Fibroblast of mammary gland (primary cell): ENCODE measurements around the gene DENND5B.
A peak's percentile ranks its signal among the peaks of the same experiment; 100 is the strongest.

ENCODE experiments used
- DNase-seq: peaks from one replicate; pipeline ENCODE4 v3.0.0-alpha.2; 2010; ENCODE audit warnings: low read depth
- H3K4me3 ChIP-seq: 2 replicates; pipeline ENCODE4 v1.5.1; 2011; ENCODE audit warnings: low read depth, mild to moderate bottlenecking, low read length, moderate library complexity; ENCODE audit not compliant: control insufficient read depth
- CTCF ChIP-seq: conservative IDR thresholded peaks from 2 replicates; pipeline ENCODE4 v1.5.1; 2011; ENCODE audit warnings: low read depth, low read length, inconsistent platforms; ENCODE audit not compliant: control insufficient read depth, insufficient read depth

Gene DENND5B

GRCh38 chr12:31591380-31591901, 505 bp upstream of the DENND5B start:
- peak; percentile 11 for DNase-seq

DNA sequence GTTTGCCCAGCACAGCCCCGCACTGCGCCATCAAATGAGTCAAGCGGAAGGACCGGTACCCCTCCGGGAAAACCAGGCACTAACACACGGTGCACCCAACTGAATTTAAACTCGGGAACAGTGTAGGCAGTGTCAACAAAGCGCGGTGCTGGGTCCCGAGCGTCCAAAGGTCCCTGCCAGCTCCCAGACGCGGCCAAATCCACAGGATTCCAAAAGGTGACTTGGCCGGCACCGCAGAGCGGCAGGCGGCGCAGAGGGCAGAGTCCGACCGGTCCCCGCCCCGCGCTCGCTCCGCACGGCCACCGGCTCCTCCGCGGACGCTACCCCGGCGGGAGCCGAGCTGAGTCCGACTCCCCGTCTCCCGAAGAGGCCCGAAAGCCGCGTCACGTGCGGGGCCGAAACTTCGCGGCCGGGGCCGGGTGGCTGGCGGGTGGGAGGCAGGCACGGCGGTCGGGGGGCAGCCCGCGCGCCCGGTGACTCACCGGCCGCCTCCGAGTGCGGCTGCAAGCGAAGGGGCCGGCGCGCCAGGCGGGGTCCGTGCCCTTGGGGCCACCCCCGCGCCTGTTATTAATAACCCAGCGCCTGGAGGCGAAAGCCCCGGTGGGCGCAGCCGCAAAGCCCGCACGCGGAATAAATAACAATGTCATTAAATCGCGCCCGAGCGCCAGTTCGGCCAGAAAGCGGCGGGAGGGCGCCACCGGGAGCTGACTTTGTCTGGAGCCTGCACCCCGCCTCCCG, 863 bp downstream of the DENND5B start:
- peak; percentile 56 for DNase-seq
- TF ChIP-seq CTCF: no peak
- H3K4me3 ChIP-seq: peak overlapping the region; percentile 78

More at GRCh38 chr12:31591380-31591901, 505 bp upstream of the DENND5B start:
- no peak for TF ChIP-seq CTCF
- peak overlapping the region; percentile 62 for H3K4me3 ChIP-seq

DNA sequence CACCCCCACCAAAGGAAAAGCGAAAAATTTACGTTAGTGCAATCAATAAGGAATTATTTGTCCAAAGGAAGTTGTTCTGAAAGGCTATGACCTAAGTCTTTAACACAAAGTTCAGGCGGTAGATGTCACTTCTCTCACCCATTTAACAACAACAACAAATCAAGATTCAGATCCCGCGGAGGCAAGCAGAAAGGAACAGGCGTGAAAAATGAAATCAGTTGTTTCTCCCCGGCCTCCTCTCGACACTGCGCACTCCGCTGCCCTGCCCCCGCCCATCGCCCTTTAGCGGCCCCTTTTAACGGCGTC, 1.4 kb downstream of the DENND5B start:
- peak overlapping the region; percentile 78 for H3K4me3 ChIP-seq
- no peak for TF ChIP-seq CTCF
- no peak for DNase-seq

DNA sequence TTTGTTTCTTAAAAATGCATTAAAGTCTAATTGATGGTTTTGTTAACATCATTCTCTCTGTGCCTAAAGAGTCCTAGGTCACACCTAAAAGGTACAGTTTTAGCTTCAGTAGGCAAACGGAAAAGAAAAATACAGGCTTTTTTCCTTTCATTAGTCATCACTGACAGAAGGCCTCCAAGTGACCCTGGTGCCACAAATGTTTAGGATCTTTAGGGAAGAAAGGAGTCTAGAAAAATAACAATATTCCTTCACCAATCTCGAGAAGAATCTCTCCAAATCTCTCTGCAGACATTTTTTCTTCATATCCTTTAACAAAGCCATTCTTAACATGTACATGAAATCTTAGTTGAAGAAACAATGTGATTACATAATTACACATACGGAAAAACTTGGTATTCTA, 2.0 kb downstream of the DENND5B start:
- DNase-seq: peak; percentile 6
- peak overlapping the region; percentile 78 for H3K4me3 ChIP-seq
- TF ChIP-seq CTCF: no peak

DNA sequence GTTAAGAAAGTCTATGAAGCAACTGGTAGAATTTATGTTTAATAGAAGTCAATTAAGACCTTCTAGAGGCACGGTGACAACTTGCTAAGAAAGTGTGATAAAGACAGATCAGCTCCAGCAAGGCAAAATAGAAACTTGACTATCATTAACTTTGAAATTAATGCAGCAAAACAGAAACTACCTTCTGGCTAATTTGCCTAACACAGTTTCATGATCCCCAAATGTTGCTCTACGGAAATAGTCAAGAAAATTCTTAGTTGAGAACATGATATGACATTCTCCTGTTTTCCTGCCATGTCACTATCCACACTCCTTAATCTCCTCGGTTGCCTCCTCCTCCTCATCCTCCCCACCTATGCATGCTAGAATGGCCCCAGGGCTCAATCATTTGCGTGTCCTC, 4.2 kb downstream of the DENND5B start:
- no peak overlapping the region for H3K4me3 ChIP-seq
- TF ChIP-seq CTCF: no peak
- DNase-seq: no peak

DNA sequence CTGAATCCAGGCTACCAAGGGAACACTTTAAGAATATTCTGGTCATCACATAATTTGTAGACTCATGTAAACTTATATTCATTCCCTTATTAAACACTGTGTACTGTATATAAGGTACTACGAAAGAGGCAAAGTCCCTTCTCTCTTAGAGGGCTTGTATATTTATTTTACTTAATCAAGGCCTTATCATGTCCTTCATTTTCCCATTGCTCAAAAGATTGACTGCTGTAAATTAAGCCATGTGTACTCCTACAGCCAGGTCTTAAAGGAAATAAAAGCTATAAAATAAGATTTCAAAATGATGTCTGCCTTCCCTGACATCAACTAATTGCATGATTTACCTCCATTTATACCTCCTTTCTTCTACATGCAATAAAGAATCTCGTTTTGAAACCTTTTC, 5.0 kb downstream of the DENND5B start:
- no peak overlapping the region for H3K4me3 ChIP-seq
- TF ChIP-seq CTCF: no peak
- no peak for DNase-seq

DNA sequence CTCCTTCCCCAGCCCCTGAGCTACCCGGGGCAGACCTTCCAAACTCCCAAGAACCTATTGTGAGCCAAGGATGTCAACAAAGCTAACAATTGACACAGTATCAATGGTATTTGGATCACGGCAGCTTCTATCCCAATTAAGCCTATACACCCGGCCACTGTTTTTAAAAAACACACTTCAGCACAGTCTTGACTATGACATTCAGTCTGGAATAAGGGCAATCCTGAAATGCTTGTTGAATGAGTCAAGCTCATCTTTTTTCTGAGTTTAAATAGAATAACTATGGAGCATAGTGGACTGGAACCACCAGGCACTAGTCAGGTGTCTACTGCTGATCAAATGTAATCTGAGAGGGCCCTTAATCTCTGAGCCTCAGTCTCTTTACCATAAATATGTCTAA, 5.7 kb downstream of the DENND5B start:
- no peak for TF ChIP-seq CTCF
- H3K4me3 ChIP-seq: no peak overlapping the region
- DNase-seq: peak; percentile 8
